ENCODE measurements around the gene PARN. TPM values are rescaled to one million over a fixed set of nuclear protein-coding genes. Genes with fewer than 3 reads are reported as not detected.
"Not testable (repeated sequence)": the region's sequence is repeated elsewhere in the genome, so short reads cannot be mapped to it uniquely, and the experiment has no call there.

PARN gene
- polyA plus RNA-seq, 12 donors = 15.0 to 35.4 (median 18.3) TPM; not detected in 1

DNA sequence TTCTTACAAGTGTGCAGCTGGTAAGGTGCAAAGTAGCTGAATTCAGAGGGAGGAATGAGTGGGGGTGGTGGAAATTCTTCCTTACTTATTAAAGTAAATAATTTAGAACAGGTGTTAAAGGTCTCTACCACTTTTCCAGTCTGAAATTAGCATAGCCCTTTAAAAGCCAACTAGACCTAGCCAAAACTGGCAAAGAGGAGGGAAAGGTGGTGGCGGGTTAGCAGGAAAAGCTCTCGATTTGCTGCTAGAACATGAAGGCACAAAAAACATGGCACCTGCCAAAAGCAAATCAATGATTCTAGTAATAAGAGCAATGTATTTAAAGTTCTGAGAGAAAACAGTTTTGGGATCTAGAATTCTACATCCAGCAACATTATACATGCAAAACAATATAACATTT is 157.7 kb downstream of the PARN start:
- DNase-seq = no peak

DNA sequence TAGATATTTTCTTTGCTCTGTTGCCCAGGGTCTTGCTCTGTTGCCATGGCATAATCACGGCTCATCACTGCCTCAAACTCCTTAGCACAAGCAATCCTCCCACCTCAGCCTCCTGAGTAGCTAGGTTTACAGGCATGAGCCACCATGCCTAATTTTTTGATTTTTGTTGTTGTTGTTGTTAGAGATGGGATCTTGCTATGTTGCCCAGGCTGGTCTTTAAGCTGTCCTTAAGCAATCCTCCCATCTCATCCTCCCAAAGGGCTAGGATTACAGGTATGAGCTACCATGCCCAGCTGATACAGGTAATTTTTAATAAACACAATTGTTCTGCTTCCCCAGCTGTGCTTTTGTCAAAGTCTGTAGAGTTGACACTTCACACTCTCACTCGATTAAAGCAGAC is 159.3 kb downstream of the PARN start:
- DNase-seq = no peak

DNA sequence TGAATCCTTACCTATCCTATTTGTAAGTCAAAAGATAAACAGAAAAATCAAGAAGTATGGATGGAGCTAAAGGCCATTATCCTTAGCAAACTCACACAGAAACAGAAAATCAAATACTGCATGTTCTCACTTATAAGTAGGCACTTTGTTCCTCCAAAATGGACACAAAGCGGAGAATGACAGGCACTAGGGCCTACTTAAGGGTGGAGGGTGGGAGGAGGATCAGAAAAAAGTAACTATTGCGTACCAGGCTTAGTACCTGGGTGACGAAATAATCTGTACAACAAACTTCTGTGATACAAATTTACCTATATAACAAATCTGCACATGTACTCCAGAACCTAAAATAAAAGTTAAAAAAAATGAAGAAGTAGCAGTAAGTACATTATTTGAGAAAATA is 164.3 kb downstream of the PARN start:
- no peak for DNase-seq

GRCh38 chr16:14464796-14465195 is 165.3 kb downstream of the PARN start:
- DNase-seq = no peak

DNA sequence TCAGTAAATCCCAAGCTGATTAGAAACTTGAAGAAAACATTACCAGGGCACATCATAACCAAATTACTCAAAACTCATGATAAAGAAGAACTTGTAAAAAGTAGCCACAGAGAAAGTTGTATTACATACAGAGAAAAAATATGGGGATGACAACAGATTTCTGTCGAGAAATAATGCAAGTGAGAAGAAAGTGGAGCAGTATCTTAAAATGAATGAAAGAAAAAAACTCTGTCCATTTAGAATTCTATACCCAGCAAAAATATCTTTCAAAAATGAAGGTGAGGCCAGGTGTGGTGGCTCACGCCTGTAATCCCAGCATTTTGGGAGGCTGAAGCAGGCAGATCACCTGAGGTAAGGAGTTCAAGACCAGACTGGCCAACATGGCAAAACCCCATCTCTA is 165.9 kb downstream of the PARN start:
- DNase-seq = no peak

DNA sequence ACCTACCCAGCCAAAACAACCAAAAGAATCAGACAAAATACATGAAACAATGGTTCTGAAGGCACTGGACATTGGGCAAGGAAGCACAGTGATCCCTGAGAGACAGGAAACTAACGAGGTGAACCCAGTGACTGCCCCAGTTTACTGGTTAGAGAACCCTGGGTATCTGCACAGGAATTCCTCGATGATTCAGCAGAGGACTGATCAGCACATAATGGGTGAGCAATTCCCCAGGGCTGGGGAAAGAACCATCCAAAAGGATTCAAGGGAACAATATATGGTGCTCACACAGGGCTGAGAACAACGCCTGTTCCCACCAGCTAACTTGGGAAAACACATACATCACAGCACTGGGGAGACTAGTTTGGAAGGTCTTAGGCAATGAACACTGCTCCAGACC is 167.2 kb downstream of the PARN start:
- DNase-seq = no peak

GRCh38 chr16:14460726-14461125 is 169.3 kb downstream of the PARN start:
- no peak for DNase-seq

DNA sequence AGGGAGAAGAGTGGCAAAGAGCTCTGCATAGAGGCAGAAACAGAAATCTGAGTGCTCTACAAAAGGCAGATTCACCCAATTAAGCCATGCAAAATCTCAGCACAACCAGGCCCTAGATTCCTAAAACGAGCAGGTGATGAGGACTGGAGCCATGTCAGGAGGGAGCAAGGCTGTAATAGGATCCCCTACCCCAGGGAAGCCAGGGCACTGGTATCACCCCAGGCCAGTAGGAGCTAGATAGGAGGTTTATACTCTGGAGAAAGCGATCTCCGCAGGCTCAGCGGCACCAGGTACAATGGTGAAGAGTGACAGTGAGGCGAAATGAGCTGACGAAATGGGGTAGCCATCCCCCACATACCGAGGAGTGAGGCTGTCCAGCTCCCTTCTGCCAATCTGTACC is 171.5 kb downstream of the PARN start:
- DNase-seq = no peak

- no peak for DNase-seq
Measured at GRCh38 chr16:14456793-14457481, 173.1 kb downstream of the PARN start.

DNA sequence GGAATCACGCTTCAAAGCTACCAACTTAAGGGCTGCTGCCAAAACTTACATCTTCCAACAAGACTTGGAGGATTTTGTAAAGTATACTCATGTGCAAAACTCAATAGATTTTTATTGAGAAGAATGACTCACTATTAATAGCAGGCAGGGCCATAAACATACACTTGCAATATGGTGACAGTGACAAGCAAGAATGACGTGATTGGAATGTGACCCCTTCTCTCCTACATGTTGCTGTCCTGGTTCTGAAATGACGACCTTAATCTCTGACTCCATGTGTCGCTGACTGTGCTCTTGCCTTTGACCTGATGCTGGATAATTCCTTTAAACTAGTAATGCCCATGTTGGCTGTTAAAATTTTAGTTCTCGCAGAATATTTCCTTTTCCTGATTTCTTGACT is 174.5 kb downstream of the PARN start:
- DNase-seq = peak; percentile 14

- DNase-seq = no peak
Measured at GRCh38 chr16:14454391-14454790, 175.7 kb downstream of the PARN start.

DNA sequence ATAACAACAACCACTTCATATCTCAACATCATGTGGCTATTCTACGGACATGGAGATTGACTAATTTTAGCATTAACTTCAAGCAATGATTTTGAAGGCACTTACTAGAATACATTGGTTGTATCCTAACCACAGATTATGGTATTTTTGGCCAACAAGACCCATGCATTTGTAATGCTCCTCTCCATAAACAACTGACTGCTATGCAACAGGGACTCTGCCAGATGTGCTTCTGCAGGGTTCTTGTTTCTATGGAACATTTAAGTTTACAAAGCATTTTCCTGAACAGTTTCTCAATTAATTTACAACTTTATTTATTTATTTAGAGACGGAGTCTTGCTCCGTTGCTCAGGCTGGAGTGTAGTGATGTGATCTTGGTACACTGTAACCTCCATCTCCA is 178.0 kb downstream of the PARN start:
- DNase-seq = no peak

DNA sequence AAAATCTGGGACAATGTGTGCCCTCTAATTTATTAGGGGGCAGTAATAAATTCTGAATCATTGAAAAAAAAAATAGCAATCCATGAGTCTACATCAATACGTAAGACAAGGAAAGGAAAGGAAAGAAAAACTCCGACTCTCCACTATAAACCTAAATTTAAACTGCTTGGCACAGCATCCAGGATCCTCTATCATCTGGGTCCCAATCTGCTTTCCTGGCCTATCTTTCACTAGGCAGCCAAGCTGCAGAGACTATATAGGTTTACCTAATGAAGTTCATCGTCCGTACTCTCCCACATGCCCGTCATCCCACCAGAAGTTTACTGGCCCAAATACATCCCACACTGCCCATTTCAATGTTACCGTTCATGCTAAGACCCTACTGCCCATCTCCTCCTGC is 179.2 kb downstream of the PARN start:
- no peak for DNase-seq

GRCh38 chr16:14449790-14450480 is 180.1 kb downstream of the PARN start:
- DNase-seq = no peak

GRCh38 chr16:14449334-14449733 is 180.7 kb downstream of the PARN start:
- DNase-seq = no peak

DNA sequence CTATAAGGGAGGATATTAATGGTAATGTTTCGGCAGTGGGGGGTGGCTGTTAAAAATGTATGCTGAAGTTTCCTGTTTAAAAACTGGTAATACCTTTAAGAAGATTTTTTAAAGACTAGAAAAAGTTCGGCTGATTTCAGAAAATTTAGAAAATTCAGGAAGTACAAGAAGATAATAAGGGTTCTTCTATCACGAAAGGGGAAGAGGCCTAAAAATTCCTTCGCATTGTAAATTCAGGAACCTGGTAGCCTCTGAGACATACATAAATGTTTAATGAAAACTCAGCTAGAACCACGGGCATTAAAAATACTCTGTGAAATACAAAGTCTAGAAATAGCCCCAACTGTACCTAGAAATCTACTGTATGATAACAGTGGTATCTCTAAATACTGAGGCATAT is 181.2 kb downstream of the PARN start:
- no peak for DNase-seq

- DNase-seq = no peak
Measured at GRCh38 chr16:14447783-14448182, 182.3 kb downstream of the PARN start.

- DNase-seq = peak; percentile 12
Measured at GRCh38 chr16:14446796-14447195, 183.3 kb downstream of the PARN start.

GRCh38 chr16:14445937-14446715 is 183.9 kb downstream of the PARN start:
- no peak for DNase-seq

DNA sequence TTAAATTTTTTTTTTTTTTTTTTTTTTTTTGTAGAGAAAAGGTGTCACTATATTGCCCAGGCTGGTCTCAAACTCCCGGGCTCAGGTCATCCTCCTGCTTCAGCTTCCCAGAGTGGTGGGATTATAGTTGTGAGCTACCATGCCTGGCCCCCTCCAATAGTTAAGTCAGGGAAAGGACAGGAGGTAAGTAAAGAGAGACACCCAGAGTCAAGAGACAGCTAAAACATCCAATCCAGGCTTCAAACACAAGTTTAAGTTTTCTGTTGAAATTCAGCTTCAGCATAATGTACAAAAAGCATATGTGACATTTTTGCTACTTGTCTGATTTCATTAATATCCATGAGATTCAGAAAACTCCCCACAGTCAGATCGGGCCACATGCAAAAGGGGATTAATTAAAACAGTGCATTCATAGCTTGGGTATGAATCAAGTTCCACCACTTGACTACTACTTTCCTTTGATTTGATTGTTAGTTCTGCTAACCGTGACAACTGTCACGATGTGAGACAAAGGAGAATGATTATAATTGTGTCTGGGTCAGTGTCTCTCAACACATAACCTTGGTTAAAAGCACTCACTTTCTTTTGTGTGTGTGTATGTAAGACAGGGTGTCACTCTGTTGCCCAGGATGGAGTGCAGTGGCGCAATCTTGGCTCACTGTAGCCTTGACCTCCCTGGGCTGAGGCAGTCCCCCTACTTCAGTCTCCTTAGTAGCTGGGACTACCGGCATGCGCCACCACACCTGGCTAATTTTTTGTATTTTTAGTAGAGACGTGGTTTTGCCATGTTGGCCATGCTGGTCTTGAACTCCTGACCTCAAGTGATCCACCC is 184.9 kb downstream of the PARN start:
- no peak for DNase-seq

- not testable (repeated sequence) for DNase-seq
Measured at GRCh38 chr16:14441533-14441932, 188.5 kb downstream of the PARN start.

DNA sequence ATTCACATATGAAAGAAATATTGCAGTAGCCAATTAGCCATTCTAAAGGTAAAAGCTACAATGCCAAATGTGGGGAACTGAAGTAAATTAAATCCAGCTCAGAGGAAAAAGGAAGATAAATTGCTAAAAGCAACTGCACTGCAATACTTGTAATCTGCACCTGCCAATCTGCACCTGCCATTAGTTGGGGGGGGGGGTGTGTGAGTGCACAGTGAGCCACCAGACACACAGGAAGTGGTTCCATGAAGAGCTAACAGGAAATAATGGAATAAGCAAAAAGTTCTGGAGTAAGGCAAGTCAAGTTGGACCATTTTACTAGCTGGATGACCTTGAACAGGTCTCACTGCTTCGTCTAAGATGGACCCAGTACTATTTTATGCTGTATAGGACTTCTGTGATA is 191.8 kb downstream of the PARN start:
- DNase-seq = no peak
